SK-N-SH (cell line): ENCODE measurements around the gene LGALS12.
"Not testable (repeated sequence)": the region's sequence is repeated elsewhere in the genome, so short reads cannot be mapped to it uniquely, and the experiment has no call there.

Experiments used
- ELF1 ChIP-seq: IDR thresholded peaks from 2 replicates; pipeline ENCODE4 v1.4.0; 2012
- NRF1 ChIP-seq: IDR thresholded peaks from 2 replicates; pipeline ENCODE4 v1.6.1; 2012; ENCODE audit warnings: low read depth, mild to moderate bottlenecking, low read length

- not testable (repeated sequence) for TF ChIP-seq ELF1, NRF1
Observed at GRCh38 chr11:63531074-63531792, 25.3 kb downstream of the LGALS12 start.
